Prostate gland (tissue), 2 donors: Measurements from ENCODE around the gene SRGAP2B.
"Not testable (repeated sequence)": the region's sequence is repeated elsewhere in the genome, so short reads cannot be mapped to it uniquely, and the experiment has no call there.

Source experiments
- POLR2A ChIP-seq: fragments of 450-650 bp; IDR thresholded peaks from one replicate; pipeline ENCODE4 v1.6.1; 2016; ENCODE audit warnings: antibody characterized with exemption, mild to moderate bottlenecking
- POLR2AphosphoS5 ChIP-seq: sonication (generic); formaldehyde crosslinking; IDR thresholded peaks from one replicate; pipeline ENCODE4 v1.6.1; 2017; ENCODE audit warnings: antibody characterized with exemption
- TF ChIP-seq, protein P1 (sequence below), 4 experiments: fragments of 200-600 bp in 2 of 4; fragments of 450-650 bp in 2 of 4; sonication (generic) in 2 of 4; IDR thresholded peaks; 1 replicate in 3 of 4; 2 replicates in 1 of 4; pipeline ENCODE4 v1.5.1; 2016 to 2019; ENCODE audit warnings: antibody characterized with exemption in 4 of 4, mild to moderate bottlenecking in 2 of 4, moderate library complexity in 2 of 4

DNA sequence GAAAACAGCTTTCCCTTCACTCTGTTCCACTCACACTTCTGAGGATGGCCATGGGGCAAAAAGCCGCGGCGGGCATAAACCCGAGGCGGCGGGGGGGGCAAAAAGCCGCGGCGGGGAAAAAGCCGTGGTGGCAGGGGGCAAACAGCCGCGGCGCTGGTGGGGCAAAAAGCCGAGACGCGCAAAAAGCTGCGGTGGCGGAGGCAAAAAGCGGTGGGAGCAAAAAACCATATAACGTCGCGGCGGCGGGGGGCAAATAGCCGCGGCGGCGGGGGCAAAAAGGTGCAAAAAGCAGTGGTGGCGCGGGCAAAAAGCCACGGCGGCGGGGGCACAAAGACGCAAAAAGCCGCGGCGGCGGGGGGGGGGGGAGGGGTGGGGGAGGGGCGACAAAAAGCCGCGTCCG is 212.8 kb downstream of the SRGAP2B start:
- TF ChIP-seq, protein P1, sequence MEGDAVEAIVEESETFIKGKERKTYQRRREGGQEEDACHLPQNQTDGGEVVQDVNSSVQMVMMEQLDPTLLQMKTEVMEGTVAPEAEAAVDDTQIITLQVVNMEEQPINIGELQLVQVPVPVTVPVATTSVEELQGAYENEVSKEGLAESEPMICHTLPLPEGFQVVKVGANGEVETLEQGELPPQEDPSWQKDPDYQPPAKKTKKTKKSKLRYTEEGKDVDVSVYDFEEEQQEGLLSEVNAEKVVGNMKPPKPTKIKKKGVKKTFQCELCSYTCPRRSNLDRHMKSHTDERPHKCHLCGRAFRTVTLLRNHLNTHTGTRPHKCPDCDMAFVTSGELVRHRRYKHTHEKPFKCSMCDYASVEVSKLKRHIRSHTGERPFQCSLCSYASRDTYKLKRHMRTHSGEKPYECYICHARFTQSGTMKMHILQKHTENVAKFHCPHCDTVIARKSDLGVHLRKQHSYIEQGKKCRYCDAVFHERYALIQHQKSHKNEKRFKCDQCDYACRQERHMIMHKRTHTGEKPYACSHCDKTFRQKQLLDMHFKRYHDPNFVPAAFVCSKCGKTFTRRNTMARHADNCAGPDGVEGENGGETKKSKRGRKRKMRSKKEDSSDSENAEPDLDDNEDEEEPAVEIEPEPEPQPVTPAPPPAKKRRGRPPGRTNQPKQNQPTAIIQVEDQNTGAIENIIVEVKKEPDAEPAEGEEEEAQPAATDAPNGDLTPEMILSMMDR (IDR thresholded peaks at IDR 0.05) = not testable (repeated sequence)
- not testable (repeated sequence) for TF ChIP-seq POLR2A, POLR2AphosphoS5
